Kidney epithelial cell (primary cell): ENCODE results near the gene SIX6. TPM values are rescaled to one million over a fixed set of nuclear protein-coding genes. Genes with fewer than 3 reads are reported as not detected.

Source experiments
- DNase-seq: peaks from one replicate; pipeline ENCODE4 v3.0.0-alpha.2; 2010; ENCODE audit warnings: low read depth
- H3K27me3 ChIP-seq: 2 replicates; pipeline ENCODE4 v1.6.0; 2011; ENCODE audit warnings: low read length; ENCODE audit not compliant: control insufficient read depth, insufficient read depth
- H3K36me3 ChIP-seq: 2 replicates; pipeline ENCODE4 v1.5.1; 2011; ENCODE audit warnings: low read length; ENCODE audit not compliant: control insufficient read depth, insufficient read depth
- H3K4me3 ChIP-seq: 2 replicates; pipeline ENCODE4 v1.5.1; 2011; ENCODE audit warnings: low read depth, mild to moderate bottlenecking, control low read depth, low read length
- total RNA-seq: library from RNA; depleted of rRNA; stranded (reverse); fragments of >200 nt; gene quantifications from 2 replicates; pipeline ENCODE4 v1.2.3, GENCODE V29; 2015
- TF ChIP-seq, protein P1 (sequence below): IDR thresholded peaks from 2 replicates; pipeline ENCODE4 v1.5.1; 2011; ENCODE audit warnings: mild to moderate bottlenecking, moderate library complexity, low read length, control low read depth, inconsistent platforms; ENCODE audit not compliant: insufficient read depth, poor library complexity, severe bottlenecking

Gene SIX6
- total RNA-seq, 1 donor from 2014 or later: not detected

DNA sequence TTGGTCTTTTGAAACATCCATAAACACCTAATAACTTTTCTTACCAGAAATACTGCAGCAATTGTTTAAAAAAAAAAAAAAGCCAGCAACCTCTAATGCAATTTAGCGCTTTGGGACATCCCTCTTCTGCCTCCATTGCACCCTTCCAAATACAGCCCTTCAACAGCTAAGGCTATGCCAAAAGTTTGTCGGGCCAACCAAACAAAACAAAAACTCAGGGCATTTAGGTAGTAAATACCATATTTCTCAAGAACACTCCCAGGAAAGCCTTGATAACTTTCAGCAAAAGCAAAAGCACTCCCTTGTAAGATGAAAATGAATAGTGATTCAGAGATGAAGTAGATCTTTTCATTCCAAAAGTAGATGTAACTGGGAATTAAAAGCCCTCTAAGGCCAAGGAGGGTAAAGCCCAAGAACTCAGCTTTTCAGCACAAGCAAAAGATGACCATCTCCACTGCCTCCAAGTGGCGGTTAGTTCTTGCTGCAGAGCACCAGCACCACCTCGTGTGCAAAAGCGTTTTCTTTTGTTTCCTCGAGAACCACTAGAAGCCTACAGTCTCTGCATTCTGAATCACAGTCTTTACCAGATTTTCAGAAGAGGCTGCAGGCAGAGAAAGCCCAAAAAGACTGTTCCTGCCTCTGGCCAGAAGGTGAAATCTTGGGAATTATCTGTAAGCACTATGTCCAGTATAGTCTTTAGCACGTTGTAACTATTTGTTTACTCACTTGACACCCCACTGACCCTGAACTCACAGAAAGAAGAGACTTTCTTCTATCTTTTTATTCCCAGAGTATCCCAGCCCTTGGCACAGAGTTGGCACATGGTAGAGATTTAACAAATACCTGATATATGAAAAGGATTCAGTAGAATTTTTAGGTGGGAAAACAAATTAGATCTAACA, 53.1 kb downstream of the SIX6 start:
- Histone ChIP-seq H3K4me3 (no peak overlapping the region), H3K27me3 (no peaks in the 10 kb centered on the region), H3K36me3 (no peaks in the 10 kb centered on the region)
- TF ChIP-seq, protein P1, sequence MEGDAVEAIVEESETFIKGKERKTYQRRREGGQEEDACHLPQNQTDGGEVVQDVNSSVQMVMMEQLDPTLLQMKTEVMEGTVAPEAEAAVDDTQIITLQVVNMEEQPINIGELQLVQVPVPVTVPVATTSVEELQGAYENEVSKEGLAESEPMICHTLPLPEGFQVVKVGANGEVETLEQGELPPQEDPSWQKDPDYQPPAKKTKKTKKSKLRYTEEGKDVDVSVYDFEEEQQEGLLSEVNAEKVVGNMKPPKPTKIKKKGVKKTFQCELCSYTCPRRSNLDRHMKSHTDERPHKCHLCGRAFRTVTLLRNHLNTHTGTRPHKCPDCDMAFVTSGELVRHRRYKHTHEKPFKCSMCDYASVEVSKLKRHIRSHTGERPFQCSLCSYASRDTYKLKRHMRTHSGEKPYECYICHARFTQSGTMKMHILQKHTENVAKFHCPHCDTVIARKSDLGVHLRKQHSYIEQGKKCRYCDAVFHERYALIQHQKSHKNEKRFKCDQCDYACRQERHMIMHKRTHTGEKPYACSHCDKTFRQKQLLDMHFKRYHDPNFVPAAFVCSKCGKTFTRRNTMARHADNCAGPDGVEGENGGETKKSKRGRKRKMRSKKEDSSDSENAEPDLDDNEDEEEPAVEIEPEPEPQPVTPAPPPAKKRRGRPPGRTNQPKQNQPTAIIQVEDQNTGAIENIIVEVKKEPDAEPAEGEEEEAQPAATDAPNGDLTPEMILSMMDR: peak; percentile 77
- peak; percentile 21 for DNase-seq

Other genes with a start within 250 kb of the SIX6 start
- gene C14orf39, start 23.1 kb upstream of the SIX6 start, total RNA-seq: 0.58 TPM in 1 of 2 replicates, not detected in the other
- gene SIX1, start 140.3 kb downstream of the SIX6 start, total RNA-seq: 2.9 and 3.3 TPM in 2 replicates
- gene SIX4, start 215.2 kb downstream of the SIX6 start, total RNA-seq: 11.1 and 11.7 TPM in 2 replicates
- 37.0 and 49.2 TPM in 2 replicates for gene MNAT1, start 225.6 kb downstream of the SIX6 start, total RNA-seq